PFSK-1 (cell line): ENCODE measurements around the gene MCOLN1.

Experiments
- FOXP2 ChIP-seq: optimal IDR thresholded peaks from 2 replicates; pipeline ENCODE3; 2011; ENCODE audit warnings: borderline replicate concordance, control low read depth, inconsistent platforms; ENCODE audit not compliant: insufficient read depth; ENCODE audit errors: extremely low read length, extremely low read depth
- POLR2AphosphoS5 ChIP-seq: IDR thresholded peaks from 2 replicates; pipeline ENCODE4 v1.6.1; 2012; ENCODE audit warnings: low read depth, mild to moderate bottlenecking, control low read depth, low read length, moderate library complexity
- SIN3A ChIP-seq: IDR thresholded peaks from 2 replicates; pipeline ENCODE4 v1.6.1; 2012; ENCODE audit warnings: mild to moderate bottlenecking, low read length, moderate library complexity, borderline replicate concordance; ENCODE audit not compliant: insufficient read depth
- TAF1 ChIP-seq: IDR thresholded peaks from 2 replicates; pipeline ENCODE4 v1.6.1; 2012; ENCODE audit warnings: low read length, control low read depth, borderline replicate concordance; ENCODE audit not compliant: insufficient read depth
- TF ChIP-seq, protein P1 (sequence below), 2 experiments: IDR thresholded peaks; 2 replicates each; pipeline versions ENCODE4 v1.6.1 to v1.8.0; 2011 to 2012; ENCODE audit warnings: low read depth in 2 of 2, low read length in 2 of 2, control low read depth in 1 of 2, inconsistent platforms in 1 of 2, mild to moderate bottlenecking in 1 of 2, moderate library complexity in 1 of 2; ENCODE audit not compliant: insufficient read depth in 1 of 2

Gene MCOLN1

DNA sequence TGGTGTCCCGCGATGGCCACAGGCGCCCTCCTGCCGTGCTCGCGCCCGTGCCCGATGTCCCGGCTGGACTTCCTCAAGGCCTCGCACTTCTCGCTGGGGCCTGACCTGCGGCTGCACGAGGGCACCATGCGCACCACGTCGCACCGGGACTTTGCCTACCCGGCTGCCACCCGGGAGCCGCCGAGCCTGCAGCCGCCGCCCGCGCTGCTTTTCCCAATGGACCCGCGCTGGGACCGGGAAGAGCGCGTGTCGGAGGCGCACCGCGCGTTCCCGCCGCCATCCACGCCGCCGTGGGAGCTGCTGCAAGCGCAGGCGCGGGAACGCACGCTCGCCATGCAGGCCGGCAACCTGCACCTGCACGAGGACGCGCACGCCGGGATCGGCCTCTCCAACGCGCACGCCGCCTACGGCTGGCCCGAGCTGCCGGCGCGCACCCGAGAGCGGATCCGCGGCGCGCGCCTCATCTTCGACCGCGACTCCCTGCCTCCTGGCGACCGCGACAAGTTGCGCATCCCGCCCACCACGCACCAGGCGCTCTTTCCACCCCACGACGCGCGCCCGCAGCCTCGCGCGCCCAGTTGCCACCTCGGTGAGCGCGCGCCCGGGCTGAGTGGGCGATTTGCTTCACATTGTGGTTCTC is 21.5 kb upstream of the MCOLN1 start:
- TF ChIP-seq FOXP2, result peak; percentile 86
- TF ChIP-seq TAF1, result no peak

DNA sequence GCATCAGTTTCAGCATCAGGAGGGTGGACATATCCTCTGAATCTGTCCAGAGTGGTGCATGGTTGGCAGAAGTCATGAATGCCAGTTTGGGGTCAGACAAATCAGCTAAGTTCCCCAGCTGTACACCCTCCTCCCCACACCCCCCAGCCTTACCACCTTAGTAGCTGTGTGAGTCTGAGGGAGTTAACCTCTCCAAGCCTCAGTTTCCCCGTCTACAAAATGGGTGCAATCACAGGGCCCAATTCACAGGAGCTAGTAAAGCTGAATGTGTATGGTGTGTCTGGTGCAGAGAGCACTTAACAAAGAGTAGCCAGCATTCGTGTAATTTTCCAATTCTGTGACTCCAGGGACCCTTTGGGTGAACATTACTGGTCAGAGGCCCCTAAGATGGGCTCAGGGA is 19.9 kb upstream of the MCOLN1 start:
- TF ChIP-seq, protein P1, sequence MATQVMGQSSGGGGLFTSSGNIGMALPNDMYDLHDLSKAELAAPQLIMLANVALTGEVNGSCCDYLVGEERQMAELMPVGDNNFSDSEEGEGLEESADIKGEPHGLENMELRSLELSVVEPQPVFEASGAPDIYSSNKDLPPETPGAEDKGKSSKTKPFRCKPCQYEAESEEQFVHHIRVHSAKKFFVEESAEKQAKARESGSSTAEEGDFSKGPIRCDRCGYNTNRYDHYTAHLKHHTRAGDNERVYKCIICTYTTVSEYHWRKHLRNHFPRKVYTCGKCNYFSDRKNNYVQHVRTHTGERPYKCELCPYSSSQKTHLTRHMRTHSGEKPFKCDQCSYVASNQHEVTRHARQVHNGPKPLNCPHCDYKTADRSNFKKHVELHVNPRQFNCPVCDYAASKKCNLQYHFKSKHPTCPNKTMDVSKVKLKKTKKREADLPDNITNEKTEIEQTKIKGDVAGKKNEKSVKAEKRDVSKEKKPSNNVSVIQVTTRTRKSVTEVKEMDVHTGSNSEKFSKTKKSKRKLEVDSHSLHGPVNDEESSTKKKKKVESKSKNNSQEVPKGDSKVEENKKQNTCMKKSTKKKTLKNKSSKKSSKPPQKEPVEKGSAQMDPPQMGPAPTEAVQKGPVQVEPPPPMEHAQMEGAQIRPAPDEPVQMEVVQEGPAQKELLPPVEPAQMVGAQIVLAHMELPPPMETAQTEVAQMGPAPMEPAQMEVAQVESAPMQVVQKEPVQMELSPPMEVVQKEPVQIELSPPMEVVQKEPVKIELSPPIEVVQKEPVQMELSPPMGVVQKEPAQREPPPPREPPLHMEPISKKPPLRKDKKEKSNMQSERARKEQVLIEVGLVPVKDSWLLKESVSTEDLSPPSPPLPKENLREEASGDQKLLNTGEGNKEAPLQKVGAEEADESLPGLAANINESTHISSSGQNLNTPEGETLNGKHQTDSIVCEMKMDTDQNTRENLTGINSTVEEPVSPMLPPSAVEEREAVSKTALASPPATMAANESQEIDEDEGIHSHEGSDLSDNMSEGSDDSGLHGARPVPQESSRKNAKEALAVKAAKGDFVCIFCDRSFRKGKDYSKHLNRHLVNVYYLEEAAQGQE (IDR thresholded peaks at IDR 0.05; ENCODE audit: insufficient read depth in 1 of 2, low read depth in 2 of 2, low read length in 2 of 2), result no peak
- TF ChIP-seq POLR2AphosphoS5 (no peak), FOXP2 (no peak), TAF1 (no peak), SIN3A (no peak)

DNA sequence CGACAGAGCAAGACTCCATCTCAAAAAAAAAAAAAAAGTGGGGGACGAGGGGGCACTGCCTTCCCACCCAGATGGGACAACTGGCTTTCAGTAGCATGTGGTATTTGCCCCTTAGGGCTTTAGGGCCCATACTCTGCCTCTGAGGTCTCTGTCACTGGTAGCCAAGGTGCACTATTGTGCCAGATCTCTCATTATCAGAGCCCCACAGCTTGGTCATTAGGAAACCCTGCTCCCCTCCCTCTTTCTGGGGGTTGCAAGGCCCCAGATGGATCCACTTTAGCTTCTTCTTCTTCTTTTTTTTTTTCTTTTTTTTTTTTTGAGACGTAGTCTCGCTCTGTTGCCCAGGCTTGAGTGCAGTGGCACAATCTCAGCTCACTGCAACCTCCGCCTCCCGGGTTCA is 17.7 kb upstream of the MCOLN1 start:
- TF ChIP-seq, protein P1 (IDR thresholded peaks at IDR 0.05; ENCODE audit: insufficient read depth in 1 of 2, low read depth in 2 of 2, low read length in 2 of 2), result no peak

DNA sequence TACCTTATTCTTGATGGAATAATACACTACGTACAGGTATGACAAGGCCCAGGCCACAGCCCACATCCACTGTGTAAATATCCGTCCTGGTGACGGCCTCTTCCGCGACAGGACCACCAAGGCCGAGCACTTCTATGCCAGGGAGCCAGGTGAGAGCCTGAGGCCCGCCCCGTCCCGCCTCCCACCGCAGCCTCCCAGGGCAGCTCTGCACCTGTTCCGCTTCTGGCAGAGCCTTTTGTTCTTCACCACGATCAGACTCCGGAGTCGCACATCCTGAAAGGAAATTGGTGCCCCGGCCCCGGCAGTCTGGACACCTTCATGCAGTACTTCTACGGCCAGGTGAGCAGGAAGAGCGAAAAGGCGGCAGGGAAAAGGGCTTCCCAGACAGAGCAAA is 17.1 kb upstream of the MCOLN1 start:
- no peak for TF ChIP-seq TAF1
- no peak for TF ChIP-seq SIN3A
- no peak for TF ChIP-seq FOXP2
- TF ChIP-seq, protein P1 (IDR thresholded peaks at IDR 0.05; ENCODE audit: insufficient read depth in 1 of 2, low read depth in 2 of 2, low read length in 2 of 2), result no peak
- TF ChIP-seq POLR2AphosphoS5, result no peak

DNA sequence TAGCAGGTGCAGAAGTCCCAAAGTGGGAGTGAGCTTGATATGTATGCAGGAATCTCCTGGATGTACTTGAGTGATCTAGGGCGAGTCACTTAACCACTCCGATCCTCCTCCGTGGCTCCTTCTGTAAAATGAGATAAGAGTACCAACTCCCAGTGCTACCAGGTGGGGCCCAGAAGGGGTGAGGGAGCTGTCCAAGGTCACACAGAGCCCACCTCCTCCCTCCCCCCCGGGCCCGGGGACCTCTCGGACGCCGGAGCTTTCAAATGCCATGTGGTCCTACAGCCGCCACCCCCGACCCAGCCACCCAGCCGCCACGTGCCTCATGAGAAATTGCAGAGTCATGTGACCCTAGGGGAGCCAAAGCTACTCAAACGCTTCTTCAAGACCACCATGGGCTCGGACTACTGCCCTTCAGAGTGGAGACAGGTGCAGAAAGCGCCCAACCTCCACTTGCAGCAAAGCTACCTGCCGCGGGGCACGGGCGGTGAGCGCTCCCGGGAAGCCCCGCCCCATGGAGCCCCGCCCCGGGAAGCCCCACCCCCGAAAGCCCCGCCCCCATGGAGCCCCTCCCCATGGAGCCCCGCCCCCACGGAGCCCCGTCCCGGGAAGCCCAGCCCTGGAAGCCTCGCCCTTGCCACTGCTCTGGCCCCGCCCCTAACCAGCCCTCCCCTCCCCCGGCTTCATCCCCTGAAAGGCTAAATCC is 16.6 kb upstream of the MCOLN1 start:
- no peak for TF ChIP-seq FOXP2
- TF ChIP-seq, protein P1 (IDR thresholded peaks at IDR 0.05; ENCODE audit: insufficient read depth in 1 of 2, low read depth in 2 of 2, low read length in 2 of 2), result peak; percentile 42 to 83; a peak in 2 of 4 replicates
